SK-N-MC (cell line): ENCODE results near the gene ACP3.
A peak's percentile ranks its signal among the peaks of the same experiment; 100 is the strongest.

Experiments
- DNase-seq: peaks from one replicate; pipeline ENCODE4 v3.0.0-alpha.2; 2011; ENCODE audit warnings: low read depth, low spot score
- H3K27ac ChIP-seq: fragments of 200-600 bp; sonication (generic); 2 replicates; pipeline ENCODE4 v1.5.1; 2016; ENCODE audit warnings: mixed run types
- H3K36me3 ChIP-seq: fragments of 200-600 bp; sonication (generic); 2 replicates; pipeline ENCODE4 v1.6.1; 2017; ENCODE audit warnings: antibody characterized with exemption, low read length, mixed read lengths; ENCODE audit not compliant: insufficient read depth
- H3K4me3 ChIP-seq: fragments of 200-600 bp; sonication (generic); 2 replicates; pipeline ENCODE4 v1.5.1; 2016
- H3K9ac ChIP-seq: fragments of 200-600 bp; sonication (generic); 2 replicates; pipeline ENCODE4 v1.8.0; 2017; ENCODE audit warnings: mixed run types, mixed read lengths; ENCODE audit not compliant: insufficient read length
- H3K9me3 ChIP-seq: fragments of 200-600 bp; sonication (generic); 2 replicates; pipeline ENCODE4 v1.6.1; 2017; ENCODE audit warnings: low read depth, mild to moderate bottlenecking, antibody characterized with exemption, low read length, moderate library complexity, mixed read lengths
- EZH2 ChIP-seq: fragments of 200-600 bp; sonication (generic); IDR thresholded peaks from one replicate; pipeline ENCODE4 v1.6.1; 2017; ENCODE audit warnings: antibody characterized with exemption
- FOXP2 ChIP-seq: optimal IDR thresholded peaks from 2 replicates; pipeline ENCODE3; 2011; ENCODE audit warnings: mild to moderate bottlenecking, moderate library complexity; ENCODE audit not compliant: insufficient read depth; ENCODE audit errors: extremely low read length, control extremely low read depth
- POLR2AphosphoS5 ChIP-seq: IDR thresholded peaks from 2 replicates; pipeline ENCODE4 v1.6.1; 2012; ENCODE audit warnings: mild to moderate bottlenecking, low read depth, low read length, borderline replicate concordance

ACP3 gene, protein sequence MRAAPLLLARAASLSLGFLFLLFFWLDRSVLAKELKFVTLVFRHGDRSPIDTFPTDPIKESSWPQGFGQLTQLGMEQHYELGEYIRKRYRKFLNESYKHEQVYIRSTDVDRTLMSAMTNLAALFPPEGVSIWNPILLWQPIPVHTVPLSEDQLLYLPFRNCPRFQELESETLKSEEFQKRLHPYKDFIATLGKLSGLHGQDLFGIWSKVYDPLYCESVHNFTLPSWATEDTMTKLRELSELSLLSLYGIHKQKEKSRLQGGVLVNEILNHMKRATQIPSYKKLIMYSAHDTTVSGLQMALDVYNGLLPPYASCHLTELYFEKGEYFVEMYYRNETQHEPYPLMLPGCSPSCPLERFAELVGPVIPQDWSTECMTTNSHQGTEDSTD

GRCh38 chr3:132317229-132317948 lies at the start of gene ACP3:
Gene ACP3 (plus strand): TSS chr3:132317407. CDS start chr3:132317457, 50 bp downstream.
- Histone ChIP-seq H3K4me3 (peak within 1 kb of the TSS; percentile 73), H3K9ac (peak within 1 kb of the TSS; percentile 21), H3K27ac (peak within 1 kb of the TSS; percentile 78), H3K9me3 (no peaks in the 10 kb centered on the region), H3K36me3 (no peaks in the 10 kb centered on the region)
- DNase-seq: peak; percentile 72
- TF ChIP-seq FOXP2 (no peak), POLR2AphosphoS5 (peak; percentile 66), EZH2 (no peak)

DNA sequence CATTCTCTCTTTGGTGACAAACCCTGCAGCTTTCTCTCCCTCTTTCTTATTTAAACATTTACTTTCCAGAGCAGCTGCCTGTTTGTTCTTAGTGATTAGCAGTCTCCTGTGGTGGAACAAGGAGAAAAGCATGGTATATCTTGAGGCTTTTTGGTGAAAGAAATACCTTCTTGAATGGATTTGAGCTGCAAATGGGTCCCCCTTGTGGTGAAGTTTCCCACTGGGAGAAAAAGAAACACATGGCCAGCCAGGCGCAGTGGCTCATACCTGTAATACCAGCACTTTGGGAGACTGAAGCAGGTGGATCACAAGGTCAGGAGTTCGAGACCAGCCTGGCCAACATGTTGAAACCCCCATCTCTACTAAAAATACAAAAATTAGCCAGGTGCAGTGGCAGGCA lies 48.3 kb upstream of the ACP3 start:
- H3K9ac ChIP-seq: peak overlapping the region; percentile 21
- no peaks in the 10 kb centered on the region for H3K36me3 ChIP-seq
- no peaks in the 10 kb centered on the region for H3K9me3 ChIP-seq
- no peak overlapping the region for H3K27ac ChIP-seq
- TF ChIP-seq POLR2AphosphoS5 (no peak), FOXP2 (no peak), EZH2 (no peak)
- DNase-seq: peak; percentile 59
- no peak overlapping the region for H3K4me3 ChIP-seq

GRCh38 chr3:132273036-132273435 lies 44.2 kb upstream of the ACP3 start:
- Histone ChIP-seq H3K36me3 (no peaks in the 10 kb centered on the region), H3K27ac (no peak overlapping the region), H3K9me3 (no peaks in the 10 kb centered on the region), H3K9ac (no peak overlapping the region), H3K4me3 (no peak overlapping the region)
- no peak for TF ChIP-seq FOXP2
- no peak for TF ChIP-seq POLR2AphosphoS5
- TF ChIP-seq EZH2: no peak
- no peak for DNase-seq

DNA sequence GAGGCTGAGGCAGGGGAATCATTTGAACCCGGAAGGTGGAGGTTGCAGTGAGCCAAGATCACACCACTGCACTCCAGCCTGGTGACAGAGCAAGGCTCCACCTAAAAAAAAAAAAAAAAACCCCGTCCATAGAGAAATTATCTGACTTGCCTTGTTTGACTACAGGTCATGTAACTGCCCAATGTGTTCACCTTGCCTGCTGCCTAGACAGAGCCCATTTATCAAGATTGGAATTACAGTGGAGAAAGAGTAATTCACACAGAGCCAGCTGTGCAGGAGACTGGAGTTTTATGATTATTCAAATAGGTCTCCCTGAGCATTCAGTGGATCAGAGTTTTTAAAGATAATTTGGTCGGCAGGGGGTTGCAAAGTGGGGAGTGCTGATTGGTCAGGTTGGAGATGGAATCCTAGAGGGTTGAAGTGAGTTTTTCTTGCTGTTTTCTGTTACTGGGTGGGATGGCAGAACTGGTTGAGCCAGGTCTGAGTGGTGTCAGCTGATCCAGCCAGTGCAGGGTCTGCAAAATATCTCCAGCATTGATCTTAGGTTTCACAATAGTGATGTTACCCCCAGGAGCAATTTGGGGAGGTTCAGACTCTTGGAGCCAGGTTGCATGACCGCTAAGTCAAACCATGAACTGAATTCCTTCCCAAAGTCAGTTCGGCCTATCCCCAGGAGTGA lies 40.8 kb upstream of the ACP3 start:
- DNase-seq: no peak
- TF ChIP-seq POLR2AphosphoS5 (no peak), EZH2 (no peak), FOXP2 (no peak)
- no peak overlapping the region for H3K9ac ChIP-seq
- H3K27ac ChIP-seq: no peak overlapping the region
- no peaks in the 10 kb centered on the region for H3K9me3 ChIP-seq
- H3K36me3 ChIP-seq: no peaks in the 10 kb centered on the region
- H3K4me3 ChIP-seq: no peak overlapping the region

DNA sequence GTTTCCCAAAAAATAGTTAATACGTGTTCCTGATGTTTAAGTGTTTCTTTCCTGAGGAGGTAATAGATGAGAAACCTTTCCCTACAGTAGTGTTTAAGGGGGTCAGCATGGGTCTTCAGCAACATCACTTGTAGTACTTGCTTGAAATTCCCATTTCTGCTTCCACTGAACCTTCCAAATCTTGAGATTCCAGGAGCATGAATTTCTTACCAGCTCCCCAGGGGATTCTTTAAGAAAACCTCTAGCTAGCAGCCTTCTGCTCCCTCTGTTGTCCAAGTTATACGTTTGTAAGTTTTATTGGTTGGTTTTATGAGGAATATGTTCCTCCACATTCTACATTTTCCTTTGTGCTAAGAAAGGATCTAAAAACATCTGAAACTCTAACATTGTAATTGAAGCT lies 38.2 kb upstream of the ACP3 start:
- Histone ChIP-seq H3K36me3 (no peaks in the 10 kb centered on the region), H3K27ac (no peak overlapping the region), H3K9me3 (no peaks in the 10 kb centered on the region), H3K9ac (no peak overlapping the region), H3K4me3 (no peak overlapping the region)
- TF ChIP-seq POLR2AphosphoS5: no peak
- TF ChIP-seq EZH2: no peak
- TF ChIP-seq FOXP2: no peak
- no peak for DNase-seq

GRCh38 chr3:132283440-132283839 lies 33.8 kb upstream of the ACP3 start:
- no peak overlapping the region for H3K9ac ChIP-seq

DNA sequence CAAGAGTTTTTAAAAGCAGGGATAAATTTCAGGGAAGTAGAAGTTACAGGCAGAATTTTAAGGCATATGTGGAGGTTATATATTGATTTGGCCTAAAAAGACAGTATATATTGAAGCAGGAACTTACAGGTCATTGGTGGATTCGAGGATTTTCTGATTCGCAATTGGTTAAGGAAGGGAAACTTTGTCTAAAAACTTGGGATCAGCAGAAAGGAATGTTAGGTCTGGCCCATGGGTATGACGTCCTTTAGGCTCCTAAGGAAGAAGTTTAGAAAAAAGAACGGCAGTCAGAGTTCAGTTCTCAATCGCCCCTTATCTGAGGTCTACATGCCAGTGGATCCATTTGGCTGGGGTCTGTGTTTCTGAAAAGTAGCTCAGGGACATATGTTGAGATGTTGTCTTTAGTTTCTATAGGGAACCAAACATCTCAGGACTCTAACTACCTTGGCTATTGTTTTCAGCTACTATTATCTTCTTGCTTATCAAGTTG lies 33.2 kb upstream of the ACP3 start:
- TF ChIP-seq POLR2AphosphoS5 (no peak), EZH2 (no peak), FOXP2 (no peak)

More at GRCh38 chr3:132283440-132283839, 33.8 kb upstream of the ACP3 start:
- Histone ChIP-seq H3K27ac (no peak overlapping the region), H3K9me3 (no peaks in the 10 kb centered on the region), H3K36me3 (no peaks in the 10 kb centered on the region), H3K4me3 (no peak overlapping the region)
- TF ChIP-seq POLR2AphosphoS5 (no peak), EZH2 (no peak), FOXP2 (no peak)
- no peak for DNase-seq

More for the DNA sequence above, 33.2 kb upstream of the ACP3 start:
- Histone ChIP-seq H3K36me3 (no peaks in the 10 kb centered on the region), H3K4me3 (no peak overlapping the region), H3K9ac (no peak overlapping the region), H3K27ac (no peak overlapping the region), H3K9me3 (no peaks in the 10 kb centered on the region)
- DNase-seq: no peak
